Urinary bladder (tissue), 4 donors: ENCODE results near the gene COX20. TPM values are rescaled to one million over a fixed set of nuclear protein-coding genes. Genes with fewer than 3 reads are reported as not detected.
A peak's percentile ranks its signal among the peaks of the same experiment; 100 is the strongest.

Source experiments
- DNase-seq: peaks from one replicate; pipeline ENCODE4 v3.0.0-alpha.2; 2015; ENCODE audit errors: extremely low spot score
- H3K27ac ChIP-seq: one replicate; pipeline ENCODE4 v1.5.1; 2013; ENCODE audit warnings: low read depth, mild to moderate bottlenecking, moderate library complexity
- H3K36me3 ChIP-seq: one replicate; pipeline ENCODE4 v1.6.1; 2013; ENCODE audit warnings: mild to moderate bottlenecking, moderate library complexity; ENCODE audit not compliant: insufficient read depth
- H3K4me1 ChIP-seq: one replicate; pipeline ENCODE4 v1.6.1; 2013; ENCODE audit warnings: mild to moderate bottlenecking, moderate library complexity; ENCODE audit not compliant: insufficient read depth
- H3K4me3 ChIP-seq: one replicate; pipeline ENCODE4 v1.5.1; 2013; ENCODE audit warnings: low read depth, low read length
- WGBS: extraction: QIAGEN DNeasy Blood & Tissue Kit; methylation state at CpG from one replicate; pipeline ENCODE4 v1.1.7; 2013; 5-methylcytosine and 5-hydroxymethylcytosine counted together
- polyA plus RNA-seq: library from polyadenylated mRNA; stranded (reverse); fragments of 200-250 nt; gene quantifications from one replicate; pipeline ENCODE4 v1.2.3, GENCODE V29; 2013
- total RNA-seq: library from RNA; depleted of rRNA; stranded (reverse); fragments of >200 nt; gene quantifications from one replicate; pipeline ENCODE4 v1.2.3, GENCODE V29; 2014
- donor health status: healthy with polysubstance abuse.
- donor health status: healthy.

The COX20 gene
- total and polyA plus RNA-seq, 2 donors, result 48.0 to 62.6 TPM

GRCh38 chr1:244864253-244865027, 29.0 kb downstream of the COX20 start, which contains the start of gene HNRNPU:
Gene HNRNPU, minus strand, starts transcription at chr1:244864543. Its CDS starts 236 bp downstream, at chr1:244864307.
- peak within 1 kb of the TSS; percentile 100 for H3K27ac ChIP-seq
- peak; percentile 84 for DNase-seq
- H3K36me3 ChIP-seq, result no peaks in the 10 kb centered on the region
- peak within 1 kb of the TSS; percentile 99 for H3K4me3 ChIP-seq
- WGBS, result under 1% methylated on average over 71 of the region's 71 CpGs
- peaks cover 3% of the 10 kb centered on the region for H3K4me1 ChIP-seq

DNA sequence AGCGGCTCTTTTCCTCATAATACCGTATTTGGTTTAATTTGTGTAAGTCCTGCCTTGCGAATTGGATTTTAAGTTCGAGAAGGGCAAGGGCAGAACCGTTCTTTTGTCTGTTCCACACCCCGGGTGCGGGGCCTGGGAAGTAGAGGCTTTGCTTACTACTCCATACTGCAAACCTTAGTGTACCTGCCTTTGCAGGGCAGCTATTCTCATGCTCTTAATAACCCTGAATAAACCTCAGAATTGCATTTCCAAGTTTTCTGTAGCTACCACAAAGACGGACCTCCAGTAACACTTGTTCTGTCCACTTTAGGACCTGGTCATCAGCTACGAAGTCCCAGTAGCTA, 29.5 kb downstream of the COX20 start:
- no peak for DNase-seq
- 11% methylated on average over 9 of the region's 9 CpGs for WGBS
- Histone ChIP-seq H3K4me3 (peak overlapping the region; percentile 35), H3K36me3 (no peaks in the 10 kb centered on the region), H3K4me1 (peaks cover 2% of the 10 kb centered on the region), H3K27ac (peak overlapping the region; percentile 90)

DNA sequence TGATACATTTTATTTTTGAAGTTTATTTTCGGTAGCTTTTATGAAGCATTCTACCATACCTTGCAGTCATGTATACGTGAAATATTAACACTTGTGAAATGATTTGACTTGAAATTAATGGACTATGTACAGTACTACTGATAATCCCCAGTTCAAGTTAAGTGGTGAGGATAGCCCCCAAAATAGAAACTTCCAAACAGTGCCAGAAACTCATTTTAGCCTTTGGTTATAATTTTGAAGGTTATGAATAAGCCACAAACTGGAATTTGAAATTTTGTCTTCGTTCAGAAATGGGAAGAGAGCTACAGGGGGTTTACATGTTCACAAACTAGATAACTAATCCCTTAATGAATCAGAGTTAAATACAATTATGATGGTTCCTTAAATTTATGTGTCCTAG, 30.4 kb downstream of the COX20 start:
- Histone ChIP-seq H3K27ac (no peak overlapping the region), H3K4me1 (no peaks in the 10 kb centered on the region), H3K36me3 (no peaks in the 10 kb centered on the region), H3K4me3 (no peak overlapping the region)
- no peak for DNase-seq
- 66% methylated on average over 3 of the region's 3 CpGs for WGBS

- WGBS, result 63% methylated on average over 1 of the region's 1 CpG
- no peak overlapping the region for H3K27ac ChIP-seq
- no peak overlapping the region for H3K4me3 ChIP-seq
- H3K36me3 ChIP-seq, result no peaks in the 10 kb centered on the region
- H3K4me1 ChIP-seq, result no peaks in the 10 kb centered on the region
- no peak for DNase-seq
Observed at GRCh38 chr1:244866355-244866754, 30.9 kb downstream of the COX20 start.

DNA sequence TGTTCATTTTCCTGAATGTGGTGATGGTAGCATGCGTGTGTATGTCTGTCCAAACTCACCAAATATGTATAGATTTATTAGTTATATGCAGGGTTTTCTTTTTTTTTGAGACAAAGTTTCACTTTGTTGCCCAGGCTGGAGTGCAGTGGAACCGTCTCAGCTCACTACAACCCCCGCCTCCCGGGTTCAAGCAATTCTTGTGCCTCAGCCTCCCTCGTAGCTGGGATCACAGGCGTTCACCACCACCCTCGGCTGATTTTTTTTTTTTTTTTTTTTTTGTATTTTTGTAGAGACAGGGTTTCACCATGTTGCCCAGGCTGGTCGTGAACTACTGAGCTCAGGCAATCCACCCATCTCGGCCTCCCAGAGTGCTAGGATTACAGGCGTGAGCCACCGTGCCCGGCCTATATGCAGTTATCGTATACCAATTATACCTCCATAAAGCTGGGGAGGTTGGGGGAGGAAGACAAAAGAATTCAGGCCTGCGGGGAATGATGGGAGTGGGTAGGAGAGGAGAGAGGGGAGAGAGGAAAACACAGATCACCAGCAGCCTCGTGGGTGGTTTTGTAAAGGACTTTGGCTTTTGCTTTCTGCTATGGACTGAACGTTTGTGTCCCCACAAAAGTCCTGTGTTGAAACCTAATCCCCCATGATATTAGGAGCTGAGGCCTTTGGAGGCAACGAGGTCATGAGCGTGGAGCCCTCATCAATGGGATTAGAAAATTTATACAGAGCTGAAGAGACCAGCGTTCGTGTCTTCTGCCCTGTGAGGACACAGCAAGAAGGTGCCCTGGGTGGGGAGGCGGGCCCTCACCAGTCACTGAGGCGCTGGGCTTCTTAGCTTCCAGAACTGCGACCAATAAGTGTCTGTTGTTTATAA, 33.3 kb downstream of the COX20 start:
- WGBS, result 91% methylated on average over 23 of the region's 23 CpGs
- no peak for DNase-seq
- Histone ChIP-seq H3K4me1 (no peaks in the 10 kb centered on the region), H3K4me3 (no peak overlapping the region), H3K36me3 (no peaks in the 10 kb centered on the region), H3K27ac (no peak overlapping the region)

DNA sequence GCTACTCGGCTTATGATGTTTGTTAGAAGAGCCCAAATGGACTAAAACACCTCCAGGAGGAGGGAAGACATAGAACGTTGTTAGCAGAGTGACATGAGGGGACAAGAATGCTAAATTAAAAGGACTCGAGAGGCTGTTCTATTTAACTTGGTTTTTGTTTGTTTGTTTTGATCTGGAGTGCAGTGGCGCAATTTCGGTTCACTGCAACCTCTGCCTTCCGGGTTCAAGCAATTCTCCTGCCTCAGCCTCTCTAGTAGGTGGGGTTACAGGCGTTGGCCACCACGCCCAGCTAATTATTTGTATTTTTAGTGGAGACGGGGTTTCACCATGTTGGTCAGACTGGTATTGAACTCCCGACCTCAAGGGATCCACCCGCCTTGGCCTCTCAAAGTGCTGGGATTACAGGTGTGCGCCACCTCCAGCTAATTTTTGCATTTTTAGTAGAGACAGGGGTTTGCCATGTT, 33.9 kb downstream of the COX20 start:
- no peaks in the 10 kb centered on the region for H3K4me1 ChIP-seq
- no peak for DNase-seq
- WGBS, result 91% methylated on average over 12 of the region's 12 CpGs
- H3K27ac ChIP-seq, result no peak overlapping the region
- H3K36me3 ChIP-seq, result no peaks in the 10 kb centered on the region
- H3K4me3 ChIP-seq, result no peak overlapping the region

- Histone ChIP-seq H3K36me3 (no peaks in the 10 kb centered on the region), H3K4me3 (no peak overlapping the region), H3K4me1 (no peaks in the 10 kb centered on the region), H3K27ac (no peak overlapping the region)
- 93% methylated on average over 4 of the region's 4 CpGs for WGBS
- DNase-seq, result no peak
Observed at GRCh38 chr1:244869950-244870349, 34.5 kb downstream of the COX20 start.

GRCh38 chr1:244874974-244875579, 39.6 kb downstream of the COX20 start:
- Histone ChIP-seq H3K4me1 (no peaks in the 10 kb centered on the region), H3K4me3 (no peak overlapping the region), H3K36me3 (no peaks in the 10 kb centered on the region), H3K27ac (no peak overlapping the region)
- WGBS, result 75% methylated on average over 7 of the region's 7 CpGs
- no peak for DNase-seq

DNA sequence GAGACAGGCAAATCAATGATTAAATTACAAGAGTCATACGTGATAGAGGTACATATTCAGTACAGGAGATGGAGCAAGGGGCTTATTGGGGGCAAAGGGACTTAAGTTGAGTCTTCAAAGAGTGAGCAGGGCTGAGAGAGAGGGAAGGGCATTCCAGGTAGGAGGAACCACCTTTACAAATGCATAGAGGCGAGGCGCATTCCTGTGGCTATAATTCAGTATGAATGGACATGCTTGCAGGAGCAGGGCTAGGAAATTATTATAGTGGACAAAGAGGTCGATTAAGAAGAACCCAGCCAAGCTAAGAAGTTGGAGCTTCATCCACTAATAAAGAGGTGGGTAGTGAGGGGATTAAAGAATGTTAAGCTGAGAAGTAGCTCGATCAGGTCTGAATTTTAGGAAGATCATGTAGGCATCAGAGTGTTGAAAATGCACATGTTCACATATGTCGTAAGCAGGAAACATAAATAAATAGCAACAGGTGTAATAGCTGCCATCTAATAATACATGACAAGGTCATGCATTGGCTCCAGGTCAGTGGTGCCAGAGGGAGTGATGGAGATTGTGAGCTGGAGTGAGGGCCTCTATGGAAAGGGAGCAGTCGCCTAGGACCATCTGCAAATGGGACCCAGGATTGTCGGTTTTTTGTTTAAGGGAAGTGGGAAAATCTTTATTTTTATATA, 40.9 kb downstream of the COX20 start:
- Histone ChIP-seq H3K36me3 (no peaks in the 10 kb centered on the region), H3K27ac (no peak overlapping the region), H3K4me3 (no peak overlapping the region), H3K4me1 (no peaks in the 10 kb centered on the region)
- 93% methylated on average over 8 of the region's 8 CpGs for WGBS
- DNase-seq, result no peak

- Histone ChIP-seq H3K4me3 (no peak overlapping the region), H3K36me3 (no peaks in the 10 kb centered on the region), H3K27ac (no peak overlapping the region), H3K4me1 (no peaks in the 10 kb centered on the region)
- DNase-seq, result no peak
- 96% methylated on average over 5 of the region's 5 CpGs for WGBS
Observed at GRCh38 chr1:244878681-244879080, 43.2 kb downstream of the COX20 start.

DNA sequence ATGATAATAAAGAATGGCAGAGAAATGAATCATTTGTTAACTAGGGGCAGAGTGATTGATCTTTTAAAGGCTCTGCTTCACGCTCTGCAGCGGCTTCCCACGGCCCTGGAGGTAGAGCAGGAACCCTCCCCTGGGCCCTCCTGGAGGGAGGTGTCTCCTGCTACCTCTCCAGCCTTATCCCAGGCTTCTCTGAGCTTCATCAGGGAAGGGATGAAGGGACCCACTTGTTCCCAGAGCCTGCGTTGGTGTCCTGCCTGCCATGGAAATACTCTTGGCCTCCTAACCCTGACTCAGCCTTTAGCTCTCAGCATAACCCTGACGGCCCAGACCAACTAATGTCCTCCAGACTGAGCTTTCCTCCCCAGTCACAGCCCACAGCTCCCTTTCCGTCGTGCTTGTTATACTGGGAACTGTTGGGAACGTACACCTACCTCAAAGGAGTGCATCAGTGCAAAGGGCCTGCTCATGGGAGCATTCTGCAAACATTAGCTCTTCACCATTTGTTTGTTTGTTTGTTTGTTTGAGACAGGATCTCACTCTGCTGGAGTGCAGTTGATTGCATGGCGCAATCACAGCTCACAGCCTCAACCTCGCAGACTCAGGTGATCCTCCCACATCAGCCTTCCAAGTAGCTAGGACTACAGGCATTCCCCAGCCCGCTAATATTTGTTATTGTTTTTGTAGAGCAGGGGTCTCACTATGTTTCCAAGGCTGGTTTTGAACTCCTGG, 46.3 kb downstream of the COX20 start:
- no peak overlapping the region for H3K27ac ChIP-seq
- H3K36me3 ChIP-seq, result no peaks in the 10 kb centered on the region
- H3K4me3 ChIP-seq, result no peak overlapping the region
- no peaks in the 10 kb centered on the region for H3K4me1 ChIP-seq
- 75% methylated on average over 11 of the region's 11 CpGs for WGBS
- no peak for DNase-seq

- Histone ChIP-seq H3K4me3 (no peak overlapping the region), H3K27ac (no peak overlapping the region), H3K36me3 (no peaks in the 10 kb centered on the region), H3K4me1 (no peaks in the 10 kb centered on the region)
- DNase-seq, result no peak
- 73% methylated on average over 4 of the region's 4 CpGs for WGBS
Observed at GRCh38 chr1:244887281-244887680, 51.8 kb downstream of the COX20 start.

DNA sequence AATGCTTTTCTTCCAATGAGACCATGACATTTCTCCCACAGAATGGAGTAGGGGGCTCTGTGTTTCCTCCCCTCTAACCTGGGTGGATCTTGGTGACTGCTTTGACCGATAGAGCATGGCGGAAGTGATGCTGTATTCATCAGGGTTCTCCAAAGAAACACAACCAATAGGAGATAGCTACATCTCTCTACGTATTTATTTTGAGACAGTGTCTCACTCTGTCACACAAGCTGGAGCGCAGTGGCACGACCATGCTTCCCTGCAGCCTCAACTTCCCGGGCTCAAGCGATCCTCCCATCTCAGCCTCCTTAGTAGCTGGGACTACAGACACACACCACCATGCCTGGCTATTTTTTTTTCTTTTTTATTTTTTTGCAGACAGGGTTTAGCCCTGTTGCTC, 58.4 kb downstream of the COX20 start:
- H3K27ac ChIP-seq, result no peak overlapping the region
- H3K36me3 ChIP-seq, result no peaks in the 10 kb centered on the region
- no peaks in the 10 kb centered on the region for H3K4me1 ChIP-seq
- no peak for DNase-seq
- WGBS, result 93% methylated on average over 7 of the region's 7 CpGs
- H3K4me3 ChIP-seq, result no peak overlapping the region
